Thyroid gland (tissue), 4 donors: ENCODE results near the gene YTHDF1.

ENCODE experiments used
- CTCF ChIP-seq, 6 experiments: fragments of 200-600 bp in 3 of 6; fragments of 450-650 bp in 3 of 6; sonication (generic) in 3 of 6; IDR thresholded peaks; one replicate each; pipeline ENCODE4 v1.5.1; 2016 to 2019; ENCODE audit warnings: antibody characterized with exemption in 6 of 6, mild to moderate bottlenecking in 2 of 6, inconsistent platforms in 1 of 6, moderate library complexity in 1 of 6
- POLR2A ChIP-seq, 2 donors: fragments of 450-650 bp; IDR thresholded peaks; one replicate each; pipeline ENCODE4 v1.6.1; 2017; ENCODE audit warnings: antibody characterized with exemption in 2 of 2, mild to moderate bottlenecking in 2 of 2, moderate library complexity in 1 of 2

GRCh38 chr20:63242736-63243135, 26.8 kb upstream of the YTHDF1 start:
- no peak for TF ChIP-seq CTCF (IDR thresholded peaks at IDR 0.05)
- TF ChIP-seq POLR2A (IDR thresholded peaks at IDR 0.05) = no peak
